ENCODE data around the gene MGAT1. TPM values are rescaled to one million over a fixed set of nuclear protein-coding genes. Genes with fewer than 3 reads are reported as not detected.

Gene MGAT1
- total RNA-seq, result 10 to 100 TPM; 96.2 to 98.8 TPM

DNA sequence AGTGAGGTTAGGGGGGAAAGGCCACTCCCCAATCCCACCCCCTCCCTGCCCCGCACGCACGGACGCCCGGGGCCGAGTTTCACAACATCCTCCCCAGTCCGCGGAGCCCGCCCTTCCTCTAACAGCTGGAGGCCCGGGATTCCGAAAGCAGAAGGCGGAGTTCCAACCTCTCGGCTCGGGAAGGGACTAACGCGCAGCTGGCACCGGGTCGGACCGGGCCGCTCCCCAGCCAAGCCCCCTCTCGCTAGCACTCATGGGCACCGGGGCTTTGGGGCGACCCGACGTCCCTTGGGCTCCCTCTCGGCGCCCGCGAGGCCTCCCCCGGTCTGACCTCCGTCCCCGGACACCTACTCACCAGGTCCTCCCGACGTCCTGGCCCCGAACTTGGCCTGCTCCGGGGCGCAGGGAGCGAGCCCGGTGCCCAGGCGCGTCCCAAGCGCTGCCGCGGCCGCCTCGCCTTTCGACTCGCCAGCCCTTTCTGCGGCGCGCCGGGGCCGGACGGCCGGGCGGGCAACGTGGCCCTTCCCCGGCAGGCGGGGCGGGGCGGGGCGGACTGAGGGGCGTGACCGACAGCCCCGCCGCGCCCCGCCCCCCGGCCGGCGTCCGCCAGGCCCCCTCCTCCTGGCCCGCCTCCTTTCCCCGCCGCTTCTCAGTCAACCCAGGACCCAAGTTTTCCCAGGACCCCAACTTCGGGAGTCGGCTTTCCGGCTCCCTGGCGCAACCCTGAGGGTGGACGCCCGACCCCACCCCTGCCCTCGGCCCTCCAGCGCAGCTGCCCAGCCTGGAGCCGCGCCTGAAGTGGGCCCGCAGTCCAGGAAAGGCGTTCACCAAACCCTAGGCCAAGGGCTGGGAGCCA is at the start of gene MGAT1:
Gene MGAT1 (minus strand): TSS at position 482 of the 856 bp plus-strand sequence. CDS start 9,835 bp downstream, outside the sequence.
- peaks cover 80% of the 10 kb centered on the region for H3K4me1 ChIP-seq
- TF ChIP-seq, protein P1, sequence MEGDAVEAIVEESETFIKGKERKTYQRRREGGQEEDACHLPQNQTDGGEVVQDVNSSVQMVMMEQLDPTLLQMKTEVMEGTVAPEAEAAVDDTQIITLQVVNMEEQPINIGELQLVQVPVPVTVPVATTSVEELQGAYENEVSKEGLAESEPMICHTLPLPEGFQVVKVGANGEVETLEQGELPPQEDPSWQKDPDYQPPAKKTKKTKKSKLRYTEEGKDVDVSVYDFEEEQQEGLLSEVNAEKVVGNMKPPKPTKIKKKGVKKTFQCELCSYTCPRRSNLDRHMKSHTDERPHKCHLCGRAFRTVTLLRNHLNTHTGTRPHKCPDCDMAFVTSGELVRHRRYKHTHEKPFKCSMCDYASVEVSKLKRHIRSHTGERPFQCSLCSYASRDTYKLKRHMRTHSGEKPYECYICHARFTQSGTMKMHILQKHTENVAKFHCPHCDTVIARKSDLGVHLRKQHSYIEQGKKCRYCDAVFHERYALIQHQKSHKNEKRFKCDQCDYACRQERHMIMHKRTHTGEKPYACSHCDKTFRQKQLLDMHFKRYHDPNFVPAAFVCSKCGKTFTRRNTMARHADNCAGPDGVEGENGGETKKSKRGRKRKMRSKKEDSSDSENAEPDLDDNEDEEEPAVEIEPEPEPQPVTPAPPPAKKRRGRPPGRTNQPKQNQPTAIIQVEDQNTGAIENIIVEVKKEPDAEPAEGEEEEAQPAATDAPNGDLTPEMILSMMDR (IDR thresholded peaks at IDR 0.05), result no peak
- peak; percentile 91 to 95 (median 92) for TF ChIP-seq POLR2A (IDR thresholded peaks at IDR 0.05)
- intact Hi-C loops (cut with DNase I), result no loop called here
- 0 to 1% methylated on average over 15 to 82 of the region's 87 CpGs for WGBS, 2 donors
- peak within 1 kb of the TSS; percentile 96 to 99 (median 98) for H3K27ac ChIP-seq
- H3K4me3 ChIP-seq, result peak within 1 kb of the TSS; percentile 79 to 93
- DNase-seq, result peak; percentile 85 to 88 (median 86)
- H3K27me3 ChIP-seq, result no peaks in the 10 kb centered on the region
- peak; percentile 91 for ATAC-seq
- no peaks in the 10 kb centered on the region for H3K9me3 ChIP-seq
- H3K36me3 ChIP-seq (replicated peaks in 1 of 2; ENCODE audit: insufficient read depth in 1 of 2, low read depth in 2 of 2), result no peaks in the 10 kb centered on the region

GRCh38 chr5:180850434-180851078 is 48.0 kb upstream of the MGAT1 start:
- no peaks in the 10 kb centered on the region for H3K4me1 ChIP-seq
- intact Hi-C loops (cut with DNase I), result no loop called here
- H3K9me3 ChIP-seq, result no peaks in the 10 kb centered on the region
- no peak overlapping the region for H3K27ac ChIP-seq
- no peak for TF ChIP-seq POLR2A (IDR thresholded peaks at IDR 0.05)
- TF ChIP-seq, protein P1 (IDR thresholded peaks at IDR 0.05), result no peak
- DNase-seq, result no peak
- peaks cover 0 to 21% of the 10 kb centered on the region in 2 donors for H3K36me3 ChIP-seq (replicated peaks in 1 of 2; ENCODE audit: insufficient read depth in 1 of 2, low read depth in 2 of 2)
- no peak for ATAC-seq
- no peaks in the 10 kb centered on the region for H3K27me3 ChIP-seq
- 96 to 97% methylated on average over 10 of the region's 10 CpGs for WGBS, 2 donors
- H3K4me3 ChIP-seq, result no peak overlapping the region

- no peak overlapping the region for H3K4me3 ChIP-seq
- no peak overlapping the region for H3K27ac ChIP-seq
These were observed 47.2 kb upstream of the MGAT1 start for GRCh38 chr5:180849827-180850226.

GRCh38 chr5:180848878-180849277 is 46.3 kb upstream of the MGAT1 start:
- no peak overlapping the region for H3K27ac ChIP-seq
- DNase-seq (no peak), ATAC-seq (no peak)
- H3K9me3 ChIP-seq, result no peaks in the 10 kb centered on the region
- H3K36me3 ChIP-seq (replicated peaks in 1 of 2; ENCODE audit: insufficient read depth in 1 of 2, low read depth in 2 of 2), result peaks cover 0 to 21% of the 10 kb centered on the region in 2 donors
- WGBS, 2 donors, result 86 to 95% methylated on average over 1 of the region's 1 CpG
- TF ChIP-seq, protein P1 (IDR thresholded peaks at IDR 0.05), result peak in 1 of 7 experiments; percentile 12
- no peak for TF ChIP-seq POLR2A (IDR thresholded peaks at IDR 0.05)
- no peaks in the 10 kb centered on the region for H3K27me3 ChIP-seq
- H3K4me1 ChIP-seq, result no peaks in the 10 kb centered on the region
- no peak overlapping the region for H3K4me3 ChIP-seq
- intact Hi-C loops (cut with DNase I), result no loop called here

More at GRCh38 chr5:180849827-180850226, 47.2 kb upstream of the MGAT1 start:
- intact Hi-C loops (cut with DNase I), result no loop called here
- Histone ChIP-seq H3K9me3 (no peaks in the 10 kb centered on the region), H3K27me3 (no peaks in the 10 kb centered on the region), H3K36me3 (replicated peaks in 1 of 2; ENCODE audit: insufficient read depth in 1 of 2, low read depth in 2 of 2) (peaks cover 0 to 21% of the 10 kb centered on the region in 2 donors), H3K4me1 (no peaks in the 10 kb centered on the region)
- ATAC-seq (no peak), DNase-seq (no peak)
- WGBS, 2 donors, result 81 to 83% methylated on average over 4 of the region's 4 CpGs
- TF ChIP-seq, protein P1 (IDR thresholded peaks at IDR 0.05), result no peak
- TF ChIP-seq POLR2A (IDR thresholded peaks at IDR 0.05), result no peak
